ENCODE measurements around the gene DDX43. TPM values are rescaled to one million over a fixed set of nuclear protein-coding genes. Genes with fewer than 3 reads are reported as not detected.

DDX43 gene
- total RNA-seq, 1 experiment from 2014 or later, result not detected

DNA sequence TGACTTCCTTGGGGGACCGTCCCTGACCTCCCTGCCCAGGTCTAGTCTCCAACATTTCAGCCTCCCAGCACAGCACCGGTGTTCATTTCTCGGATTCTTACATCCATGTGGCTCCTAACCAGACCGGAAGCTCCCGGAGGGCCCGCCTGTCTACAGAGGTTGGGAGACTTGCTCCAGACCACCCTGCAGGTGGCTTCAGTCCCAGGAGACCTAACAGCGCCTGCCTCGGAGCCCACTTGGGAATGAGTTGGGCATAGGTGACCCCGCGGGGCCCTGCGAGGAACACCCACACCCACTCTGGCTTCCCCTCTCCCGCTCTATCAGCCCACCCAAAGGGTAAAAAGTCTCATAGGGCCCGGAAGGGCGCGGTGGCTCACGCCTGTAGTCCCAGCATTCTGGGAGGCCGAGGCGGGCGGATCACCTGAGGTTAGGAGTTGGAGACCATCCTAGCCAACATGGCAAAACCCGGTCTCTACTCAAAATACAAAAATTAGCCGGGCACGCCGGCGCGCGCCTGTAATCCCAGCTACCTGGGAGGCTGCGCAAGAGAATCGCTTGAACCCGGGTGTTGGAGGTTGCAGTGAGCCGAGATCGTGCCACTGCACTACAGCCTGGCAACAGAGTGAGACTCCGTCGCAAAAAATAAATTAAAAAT lies 46.0 kb upstream of the DDX43 start:
- POLR2A ChIA-PET, result interaction anchor here (1.4 kb wide), 1 partner anchor 165 kb away, joined by 4 read pairs; no protein-coding TSS in a partner anchor
- Histone ChIP-seq H3K9me3 (ENCODE audit: control insufficient read depth in 1 of 2, insufficient read depth in 1 of 2, low read depth in 1 of 2, low read length in 2 of 2) (no peaks in the 10 kb centered on the region), H3K36me3 (ENCODE audit: control insufficient read depth in 1 of 2, insufficient read depth in 2 of 2, low read length in 2 of 2) (no peaks in the 10 kb centered on the region), H3K4me2 (ENCODE audit: low read length) (no peak overlapping the region), H4K20me1 (ENCODE audit: insufficient read depth) (no peaks in the 10 kb centered on the region), H3K4me1 (ENCODE audit: control insufficient read depth in 1 of 2, insufficient read depth in 2 of 2, low read length in 2 of 2) (no peaks in the 10 kb centered on the region), H2AFZ (ENCODE audit: low read depth, low read length, poor library complexity, severe bottlenecking) (no peak overlapping the region), H3K4me3 (replicated peaks in 1 of 2; ENCODE audit: low read depth in 1 of 2, low read length in 2 of 2) (no peak overlapping the region), H3K9ac (ENCODE audit: low read length) (no peak overlapping the region), H3K27ac (ENCODE audit: low read depth, low read length) (no peak overlapping the region), H3K79me2 (ENCODE audit: insufficient read depth, low read length) (no peaks in the 10 kb centered on the region), H3K9me2 (ENCODE audit: insufficient read depth) (no peaks in the 10 kb centered on the region), H3K27me3 (ENCODE audit: insufficient read depth, low read length) (no peaks in the 10 kb centered on the region)
- no peak for TF ChIP-seq ELF1 (IDR thresholded peaks at IDR 0.05; ENCODE audit: borderline replicate concordance, low read depth)
- TF ChIP-seq JUND (IDR thresholded peaks at IDR 0.05), result no peak
- no peak for TF ChIP-seq SRF (IDR thresholded peaks at IDR 0.05; ENCODE audit: low read depth)
- TF ChIP-seq TCF7L2 (IDR thresholded peaks at IDR 0.05; ENCODE audit: borderline replicate concordance, extremely low read depth, insufficient read depth, insufficient read length), result no peak
- no peak for TF ChIP-seq CBX3 (IDR thresholded peaks at IDR 0.05; ENCODE audit: low read depth)
- TF ChIP-seq POLR2AphosphoS5 (IDR thresholded peaks at IDR 0.05; ENCODE audit: low read depth, low read length), result no peak
- TF ChIP-seq, protein P1, sequence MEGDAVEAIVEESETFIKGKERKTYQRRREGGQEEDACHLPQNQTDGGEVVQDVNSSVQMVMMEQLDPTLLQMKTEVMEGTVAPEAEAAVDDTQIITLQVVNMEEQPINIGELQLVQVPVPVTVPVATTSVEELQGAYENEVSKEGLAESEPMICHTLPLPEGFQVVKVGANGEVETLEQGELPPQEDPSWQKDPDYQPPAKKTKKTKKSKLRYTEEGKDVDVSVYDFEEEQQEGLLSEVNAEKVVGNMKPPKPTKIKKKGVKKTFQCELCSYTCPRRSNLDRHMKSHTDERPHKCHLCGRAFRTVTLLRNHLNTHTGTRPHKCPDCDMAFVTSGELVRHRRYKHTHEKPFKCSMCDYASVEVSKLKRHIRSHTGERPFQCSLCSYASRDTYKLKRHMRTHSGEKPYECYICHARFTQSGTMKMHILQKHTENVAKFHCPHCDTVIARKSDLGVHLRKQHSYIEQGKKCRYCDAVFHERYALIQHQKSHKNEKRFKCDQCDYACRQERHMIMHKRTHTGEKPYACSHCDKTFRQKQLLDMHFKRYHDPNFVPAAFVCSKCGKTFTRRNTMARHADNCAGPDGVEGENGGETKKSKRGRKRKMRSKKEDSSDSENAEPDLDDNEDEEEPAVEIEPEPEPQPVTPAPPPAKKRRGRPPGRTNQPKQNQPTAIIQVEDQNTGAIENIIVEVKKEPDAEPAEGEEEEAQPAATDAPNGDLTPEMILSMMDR (IDR thresholded peaks at IDR 0.05 in 2 of 3, conservative IDR thresholded peaks at IDR 0.05 in 1 of 3; ENCODE audit: borderline replicate concordance in 1 of 3, insufficient read depth in 1 of 3, low read depth in 2 of 3, low read length in 2 of 3), result no peak
- TF ChIP-seq MAX (IDR thresholded peaks at IDR 0.05), result no peak
- TF ChIP-seq FOSL1 (IDR thresholded peaks at IDR 0.05; ENCODE audit: low read depth), result no peak
- no peak for TF ChIP-seq EGR1 (IDR thresholded peaks at IDR 0.05; ENCODE audit: low read depth)
- BruUV-seq (replicated peaks), result no TSS peak
- ATAC-seq, result no peak
- RAD21 ChIA-PET (ENCODE audit: low non-redundant PET in 1 of 2, low total read pairs in 2 of 2, uncharacterized antibody in 2 of 2, unreplicated experiment in 2 of 2), result no interaction called here
- intact Hi-C loops (cut with micrococcal nuclease), result no loop called here
- CTCF ChIA-PET, result no interaction called here
- no peak for DNase-seq (ENCODE audit: low read depth, low spot score)
